HG02588 (cell line): ENCODE data around the gene ARHGAP24.

Experiments
- ATAC-seq: cut with Tn5 transposase; IDR thresholded peaks from one replicate; pipeline ENCODE4 v1.9.1; 2021; ENCODE audit warnings: mild to moderate bottlenecking, moderate library complexity; ENCODE audit not compliant: unreplicated experiment

The ARHGAP24 gene

DNA sequence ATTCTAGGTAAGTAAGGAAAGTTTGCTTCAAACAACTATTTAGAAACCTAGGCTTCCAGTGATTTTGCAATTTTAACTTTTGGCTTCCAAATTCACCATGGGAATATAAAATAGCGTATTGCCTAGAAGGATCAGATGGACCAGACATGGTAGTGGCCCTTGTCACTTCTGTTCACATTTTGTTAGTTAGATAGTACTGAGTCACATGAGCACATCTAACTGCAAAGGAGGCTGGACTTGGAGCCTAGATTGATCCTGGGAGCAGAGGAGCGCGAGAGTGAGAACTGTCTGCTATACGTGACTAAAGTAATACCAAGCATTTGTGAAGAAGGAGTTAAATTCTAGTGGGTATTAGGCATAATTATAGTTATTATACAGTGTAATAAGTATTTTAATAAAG, 102.4 kb downstream of the ARHGAP24 start:
- no peak for ATAC-seq

DNA sequence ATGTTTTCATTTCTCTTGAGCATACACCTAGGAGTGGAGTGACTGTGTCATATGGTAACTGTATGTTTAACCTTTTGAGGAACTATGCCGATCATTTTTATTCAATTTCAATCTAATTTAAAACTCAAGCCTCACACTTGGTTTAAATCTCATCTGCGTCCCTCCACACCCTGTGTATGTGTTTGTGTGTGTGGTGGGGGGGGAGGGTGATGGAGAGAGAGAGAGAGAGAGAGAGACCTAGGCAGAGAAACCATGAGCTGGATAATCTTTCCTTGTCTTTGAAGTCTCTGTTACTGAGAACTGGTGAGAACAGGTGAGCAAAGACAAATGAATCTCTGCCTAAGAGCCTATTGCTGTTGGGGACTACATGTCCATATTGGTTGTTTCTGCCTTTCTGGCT, 105.0 kb downstream of the ARHGAP24 start:
- ATAC-seq, result no peak

DNA sequence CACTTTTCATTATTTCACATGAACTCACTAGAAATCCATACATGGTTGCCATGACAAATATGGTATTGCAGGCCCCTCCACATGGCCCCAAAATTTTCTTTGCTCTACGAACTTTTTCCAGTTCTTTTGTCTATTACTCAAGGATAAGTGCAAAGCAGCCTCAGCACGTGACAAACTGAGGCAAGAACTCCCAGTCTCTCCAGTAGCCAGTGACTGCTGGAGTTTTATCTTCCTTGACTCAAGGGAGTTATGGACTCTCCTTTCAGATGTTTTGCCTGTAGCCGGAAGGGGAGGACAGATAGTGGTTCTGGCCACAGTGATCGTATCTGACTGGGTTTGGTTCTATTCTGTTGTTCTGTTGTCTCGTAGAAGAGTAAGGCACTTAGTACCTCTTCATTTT, 105.5 kb downstream of the ARHGAP24 start:
- no peak for ATAC-seq

DNA sequence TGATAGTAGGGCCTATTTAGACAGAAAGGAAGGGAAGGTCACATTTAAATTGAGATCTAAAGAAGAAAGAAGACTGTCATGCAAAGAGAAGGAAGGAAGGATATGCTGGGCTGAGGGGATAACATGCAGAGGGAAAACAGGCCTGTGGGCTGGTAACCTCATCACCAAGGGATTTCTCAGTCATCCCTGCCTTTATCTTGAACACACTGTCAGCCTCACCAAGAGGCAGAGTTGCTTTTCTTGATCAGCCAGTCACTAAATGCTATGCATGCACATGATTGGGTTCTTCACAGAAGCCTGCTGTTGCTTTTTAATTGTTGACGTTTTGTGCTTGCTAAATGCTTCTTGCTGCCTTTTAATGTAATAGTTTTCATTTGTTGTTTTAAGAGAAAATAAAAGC, 113.0 kb downstream of the ARHGAP24 start:
- ATAC-seq, result no peak

DNA sequence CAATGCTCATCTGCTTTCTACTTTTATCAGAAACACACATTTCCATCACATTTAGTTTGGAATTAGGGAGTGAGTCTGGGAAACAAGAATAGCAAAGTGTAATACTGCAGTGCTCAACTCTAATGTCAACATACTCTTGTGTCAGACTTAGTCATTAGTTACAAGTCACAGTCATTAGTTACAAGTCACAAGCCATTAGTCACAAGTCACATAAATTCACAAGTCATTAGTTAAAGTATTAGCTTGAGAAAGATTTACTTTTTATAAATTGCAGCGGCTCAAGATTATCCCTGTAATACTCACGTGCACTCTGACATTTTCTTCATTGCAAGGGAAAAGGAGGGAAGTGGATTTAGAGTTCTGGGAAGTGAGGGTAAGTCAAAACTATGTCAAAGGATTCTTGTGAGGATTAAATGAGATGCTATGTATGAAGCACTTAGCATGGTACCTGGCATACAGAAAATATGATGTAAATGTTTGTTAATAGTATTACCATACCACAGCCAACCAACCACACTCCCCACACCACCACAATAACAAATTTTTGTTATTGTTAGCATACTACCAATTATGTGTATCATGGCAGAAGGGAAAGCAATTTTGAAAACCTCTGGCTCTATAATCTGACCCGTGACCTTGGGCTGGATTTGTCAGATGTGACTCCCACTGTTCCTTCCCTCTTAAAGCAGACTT, 116.6 kb downstream of the ARHGAP24 start:
- no peak for ATAC-seq

DNA sequence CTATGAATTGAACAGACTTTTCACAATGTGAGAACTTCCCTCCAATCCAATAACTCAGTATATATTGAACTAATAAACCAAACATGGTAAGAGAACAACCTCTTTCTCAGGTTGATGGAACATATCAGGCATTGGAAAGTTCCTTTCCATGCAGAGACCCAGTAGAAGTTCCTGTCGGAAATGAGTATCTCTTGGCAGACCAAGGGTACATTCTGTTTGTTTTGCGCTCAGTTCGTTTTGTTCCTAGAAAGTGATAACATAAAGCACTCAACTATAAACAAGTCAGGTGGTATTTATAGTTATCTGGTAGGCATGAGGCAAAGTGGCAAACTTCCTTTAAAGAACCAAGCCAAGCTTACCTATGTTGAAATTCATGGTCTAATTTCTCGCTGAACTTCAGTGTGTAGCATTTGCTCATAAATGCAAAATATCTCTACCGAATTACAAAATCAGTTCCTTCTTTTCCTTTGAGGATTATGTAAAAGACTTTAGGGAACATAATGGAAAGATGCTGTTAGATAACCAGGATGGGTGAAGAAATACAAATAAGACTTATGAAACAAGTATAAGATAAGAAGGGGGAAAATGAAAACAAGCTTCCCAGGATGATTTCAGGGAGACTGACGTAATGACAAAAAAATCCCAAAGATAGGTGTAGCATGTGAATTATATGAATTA, 120.3 kb downstream of the ARHGAP24 start:
- no peak for ATAC-seq

DNA sequence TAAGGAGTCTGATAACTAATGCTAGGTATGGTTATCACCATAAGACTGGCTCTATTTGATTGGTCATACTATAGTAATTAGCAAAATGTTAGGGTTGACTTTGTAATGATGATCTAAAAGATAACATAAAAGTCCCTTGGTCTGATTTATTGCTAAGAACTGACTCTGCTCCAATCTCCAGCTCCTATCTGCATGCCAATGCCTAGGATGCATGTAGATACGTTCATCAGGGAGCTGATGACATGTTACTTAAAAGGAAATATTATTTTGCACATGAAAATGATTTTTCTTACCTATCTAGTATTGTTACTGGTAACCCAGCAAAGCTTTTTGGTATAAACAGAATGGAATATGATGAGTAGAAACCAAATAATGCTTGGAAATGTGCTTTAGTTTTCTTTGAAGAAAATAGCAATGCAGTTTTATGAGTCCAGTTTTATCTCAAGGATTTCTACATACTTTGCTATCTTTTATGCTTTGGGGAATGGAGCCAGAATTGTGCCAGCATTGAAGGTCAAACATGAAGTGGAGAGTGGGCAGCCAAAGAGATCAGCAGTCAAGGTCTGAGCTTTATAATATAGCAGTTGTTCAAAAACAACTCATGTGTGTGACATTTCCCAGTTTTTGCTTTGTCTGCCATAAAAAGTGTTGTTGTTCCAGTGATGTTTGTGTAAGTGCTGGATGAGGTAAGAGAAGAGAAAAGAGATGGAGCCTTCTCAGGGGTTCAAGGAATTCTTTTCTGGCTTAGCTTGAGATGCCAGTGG, 121.0 kb downstream of the ARHGAP24 start:
- ATAC-seq, result no peak

DNA sequence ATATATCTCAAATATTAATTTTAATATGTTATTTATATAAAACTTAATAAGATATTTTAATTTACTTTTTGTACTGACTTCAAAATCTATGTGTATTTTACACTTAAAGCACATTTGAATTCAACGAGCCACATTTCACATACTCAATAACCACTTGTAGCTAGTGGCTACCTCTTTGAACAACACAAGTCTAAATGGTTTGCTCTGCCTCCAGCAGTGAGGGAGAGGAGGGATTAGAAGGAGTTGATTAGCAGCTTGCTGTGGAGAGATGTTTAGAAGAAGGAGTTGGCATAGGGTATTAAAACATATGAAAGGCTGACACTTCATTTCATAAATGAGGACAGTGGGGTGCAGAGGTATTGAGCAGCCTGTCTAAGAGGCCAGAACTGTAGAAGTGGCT, 124.0 kb downstream of the ARHGAP24 start:
- no peak for ATAC-seq

DNA sequence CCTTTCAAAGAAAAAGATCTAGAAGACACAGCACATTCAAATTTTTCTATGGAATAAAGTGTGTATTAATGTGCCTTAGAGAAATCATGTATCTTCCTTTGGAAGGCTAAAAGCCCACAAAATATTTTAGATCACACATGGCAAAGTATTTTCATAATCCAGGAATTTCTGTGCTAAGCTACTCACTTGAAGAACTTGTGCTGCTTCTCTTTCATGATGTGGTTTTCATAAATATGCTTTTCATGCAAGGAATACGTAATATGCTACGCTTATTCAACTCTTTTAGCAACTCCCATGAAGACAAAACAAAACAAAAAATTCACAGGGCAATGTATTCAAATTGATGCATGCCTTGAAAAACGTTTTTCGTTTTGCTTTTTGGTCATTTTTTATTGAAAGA, 125.6 kb downstream of the ARHGAP24 start:
- no peak for ATAC-seq

DNA sequence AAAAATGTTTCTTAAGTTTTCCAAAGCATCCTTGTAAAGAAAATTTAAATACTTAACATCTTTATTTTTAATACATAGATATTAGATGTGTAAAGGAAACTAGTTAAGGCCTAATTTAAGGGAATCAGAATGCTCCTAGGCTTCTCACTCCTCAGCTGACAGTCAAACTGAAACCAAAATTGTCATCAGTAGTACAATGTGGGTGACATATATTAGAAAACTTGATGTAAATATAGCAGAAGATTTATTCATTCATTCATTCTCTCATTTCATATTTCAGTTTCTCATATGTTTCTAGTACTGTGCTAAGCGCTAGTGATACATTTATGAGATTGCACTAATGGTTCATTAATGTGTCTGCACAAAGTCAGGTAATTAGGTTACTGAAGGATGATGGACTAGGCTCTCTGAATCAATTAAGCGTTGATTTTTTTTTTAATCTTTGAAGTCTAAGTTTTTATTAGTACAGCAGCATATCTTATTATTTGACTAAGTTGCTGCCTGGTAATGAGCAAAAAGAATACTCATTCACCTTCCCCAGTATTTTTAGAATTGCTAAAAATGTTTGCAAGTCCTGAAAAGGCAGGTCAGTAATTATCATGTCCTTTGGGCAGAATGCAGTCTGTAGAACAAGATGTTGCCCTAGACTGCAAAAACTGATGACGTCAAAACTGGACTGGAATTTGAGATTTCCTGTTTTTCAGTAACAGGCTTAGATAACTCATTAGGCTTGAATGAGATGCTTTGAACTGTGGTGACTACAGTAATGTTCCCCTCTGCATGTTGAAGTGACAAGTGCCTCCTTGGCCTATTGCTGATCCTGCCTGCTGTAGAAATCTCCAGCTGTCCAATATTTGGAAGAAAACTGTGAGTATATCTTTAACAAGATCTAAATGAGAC, 128.7 kb downstream of the ARHGAP24 start:
- ATAC-seq, result peak; percentile 45

DNA sequence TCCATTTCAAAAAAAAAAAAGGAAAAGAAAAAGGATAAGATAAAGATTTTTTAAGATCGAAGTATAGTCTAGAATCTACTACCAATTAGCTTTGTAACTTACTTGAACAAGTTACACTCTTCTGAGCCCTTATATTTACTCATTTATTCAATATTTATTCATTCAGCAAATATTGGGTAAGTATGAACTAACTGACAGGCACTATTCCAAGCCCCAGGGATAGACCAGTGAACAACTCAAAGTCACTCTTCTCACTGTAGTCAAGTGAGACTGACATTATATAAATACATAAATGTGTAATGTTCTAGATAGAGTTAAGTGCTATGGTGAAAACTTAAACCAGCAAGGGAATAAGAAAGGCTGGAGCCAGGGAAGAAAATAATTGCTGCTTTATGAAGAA, 131.6 kb downstream of the ARHGAP24 start:
- no peak for ATAC-seq

DNA sequence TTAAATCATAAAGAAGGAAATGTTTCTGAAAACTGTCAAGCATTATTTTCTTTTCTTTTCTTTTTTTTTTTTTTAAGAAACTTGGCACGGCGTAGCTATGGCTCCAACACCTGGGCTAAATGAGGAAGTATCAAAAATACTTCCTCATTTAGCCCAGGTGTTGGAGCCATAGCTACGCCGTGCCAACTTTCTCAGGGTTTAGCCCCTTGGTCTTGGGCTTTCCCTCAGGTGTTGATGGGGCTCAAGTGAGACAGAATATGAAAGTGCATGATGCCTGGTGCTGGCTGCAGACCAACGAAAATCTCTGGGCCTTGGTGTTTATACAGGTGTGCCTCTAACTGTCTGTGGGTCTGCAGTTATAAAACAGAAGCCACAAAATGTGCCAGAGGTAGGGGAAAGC, 132.7 kb downstream of the ARHGAP24 start:
- peak; percentile 63 for ATAC-seq

DNA sequence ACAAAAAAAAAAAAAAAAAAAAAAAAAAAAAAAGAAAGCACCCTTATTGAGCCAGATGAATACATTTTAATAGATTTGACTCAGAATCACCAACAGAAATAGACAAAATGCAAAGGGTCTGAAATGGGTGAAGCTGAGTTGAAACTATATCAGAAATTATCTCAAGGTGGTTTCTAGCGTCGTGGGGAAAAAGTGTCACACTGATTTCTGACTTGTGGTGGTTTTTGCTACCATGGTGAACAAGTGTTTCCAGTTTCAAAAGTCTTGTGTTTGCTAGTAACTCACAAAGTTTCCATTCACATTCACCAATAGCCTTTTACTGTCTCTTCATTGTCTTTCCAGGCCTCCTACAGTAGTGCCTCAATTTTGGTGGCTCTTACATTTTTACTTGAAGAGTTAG, 135.5 kb downstream of the ARHGAP24 start:
- peak; percentile 87 for ATAC-seq

DNA sequence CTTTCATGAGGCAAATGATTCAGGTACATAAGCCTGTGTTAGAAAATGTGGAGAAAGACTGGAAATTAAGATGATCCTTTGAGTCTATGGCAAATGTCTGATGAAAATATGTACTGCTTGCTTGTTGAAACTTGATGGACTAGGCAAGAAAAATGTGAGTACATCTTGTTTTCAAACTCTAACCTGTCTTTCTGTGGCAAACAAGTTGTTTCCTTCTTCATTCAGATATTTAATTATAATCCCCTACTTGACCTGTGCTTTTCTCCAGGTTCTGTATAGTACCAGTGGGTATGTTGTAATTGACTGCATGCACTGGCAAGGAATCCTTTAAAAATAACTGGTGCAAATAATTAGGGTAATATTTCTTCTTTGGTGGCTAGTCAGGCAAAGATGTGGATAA, 136.7 kb downstream of the ARHGAP24 start:
- no peak for ATAC-seq

DNA sequence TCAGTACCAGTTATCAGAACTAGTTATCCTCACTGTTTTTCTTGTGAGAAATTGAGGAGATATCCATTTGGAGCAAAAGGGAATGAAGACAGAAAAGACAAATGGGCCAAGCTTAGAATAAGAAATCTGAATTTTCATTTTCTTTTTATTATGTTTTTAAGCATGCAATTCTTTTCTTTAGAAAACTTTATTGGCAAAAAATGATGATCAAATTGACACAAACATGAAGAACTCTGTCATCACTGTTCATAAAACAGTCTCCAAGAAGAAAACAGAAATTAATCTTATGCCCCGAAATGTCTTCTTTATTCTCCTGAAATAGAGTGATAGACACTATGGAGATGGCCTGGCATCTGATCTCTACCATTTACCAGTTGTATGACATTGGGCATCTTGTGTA, 139.0 kb downstream of the ARHGAP24 start:
- ATAC-seq, result no peak

DNA sequence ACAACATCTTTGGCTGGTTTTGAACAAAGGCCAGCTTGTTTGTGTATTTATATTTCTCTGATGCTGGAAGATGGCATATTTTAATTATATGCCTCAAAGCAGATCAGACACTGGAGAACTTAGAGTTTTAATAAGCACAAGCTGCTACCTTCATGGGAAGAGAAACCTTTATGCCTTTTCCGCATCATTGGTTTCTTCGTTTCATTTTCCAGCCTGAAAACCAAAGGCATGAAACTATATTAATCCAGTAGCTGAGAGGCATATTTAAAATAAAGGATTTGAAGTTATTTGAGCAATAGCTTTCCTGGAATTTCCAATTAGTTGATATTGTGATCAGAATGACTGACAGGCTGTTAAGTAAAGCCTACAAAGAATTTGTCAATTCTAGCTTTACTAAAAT, 141.0 kb downstream of the ARHGAP24 start:
- no peak for ATAC-seq

DNA sequence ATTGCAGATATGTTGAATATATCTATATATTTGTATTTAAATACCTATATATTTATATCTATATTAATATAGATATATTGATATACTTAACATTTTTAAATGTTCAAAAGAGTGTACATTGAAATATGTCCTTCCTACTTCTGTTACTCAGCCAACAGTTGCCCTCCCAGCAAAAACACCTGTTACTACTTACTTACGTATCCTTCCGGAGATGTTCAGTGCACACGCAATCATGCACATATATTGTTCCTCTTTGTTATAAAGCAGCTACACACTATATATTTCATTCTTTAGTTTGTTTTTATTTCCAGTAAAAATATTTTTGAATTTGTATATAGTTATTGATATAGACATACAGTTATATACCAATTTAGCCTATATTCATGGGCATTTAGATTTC, 142.3 kb downstream of the ARHGAP24 start:
- no peak for ATAC-seq

DNA sequence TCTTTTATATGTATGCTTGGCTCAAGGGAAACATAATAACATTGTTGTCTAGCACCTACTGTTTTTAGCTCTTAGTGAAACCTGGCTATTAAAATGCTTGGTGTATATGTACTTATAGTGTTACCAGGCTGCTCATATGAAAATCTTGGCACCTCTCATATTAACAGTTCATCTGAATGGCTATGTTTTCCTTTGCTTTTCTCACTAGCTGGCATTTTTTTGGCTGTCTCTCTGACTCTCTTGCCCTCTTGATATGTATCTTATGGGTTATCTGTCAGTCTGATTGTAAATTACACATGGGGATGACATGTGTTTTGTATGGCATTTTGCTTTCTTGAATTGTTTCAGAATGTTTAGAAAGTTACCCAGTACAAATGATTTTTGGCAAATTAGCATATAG, 158.0 kb downstream of the ARHGAP24 start:
- ATAC-seq, result no peak

DNA sequence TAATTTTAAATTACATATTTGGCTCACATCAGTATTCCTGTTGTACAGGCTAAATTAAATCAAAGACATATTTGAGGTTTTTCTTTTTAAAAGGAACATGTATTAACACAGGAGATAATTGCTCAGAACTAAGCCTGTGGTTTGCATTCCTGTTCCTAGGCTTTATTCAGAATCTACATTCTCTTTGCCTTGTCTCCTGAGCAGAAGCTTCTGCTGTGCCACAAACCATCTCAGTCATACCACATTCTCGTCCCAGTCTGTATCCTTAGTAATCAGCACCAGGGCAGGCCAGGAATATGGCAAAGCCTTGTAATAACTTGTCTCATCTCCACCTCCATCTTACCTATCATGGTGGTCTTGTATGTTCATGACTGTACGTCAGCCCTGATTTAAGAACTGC, 162.8 kb downstream of the ARHGAP24 start:
- no peak for ATAC-seq

DNA sequence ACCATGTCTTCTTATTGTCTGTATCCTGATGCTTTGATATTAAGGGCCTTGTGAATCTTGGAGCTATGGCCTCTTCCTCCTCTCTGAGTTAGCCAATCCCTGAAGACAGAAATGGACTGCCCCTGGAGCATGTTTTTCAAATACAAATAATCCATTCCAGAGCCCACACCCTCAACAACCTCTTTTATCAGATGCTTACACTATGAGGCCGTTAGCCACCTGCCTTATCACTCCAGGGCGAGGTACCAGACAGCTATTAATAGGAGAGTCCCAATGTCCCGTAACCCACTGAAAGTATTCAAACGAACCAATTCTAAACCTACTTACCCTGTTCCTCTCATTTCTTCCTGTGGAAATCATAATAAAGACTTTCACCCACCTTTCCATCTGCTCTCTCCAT, 165.0 kb downstream of the ARHGAP24 start:
- no peak for ATAC-seq
